IMR-90 (cell line): Measurements from ENCODE around the gene NOD1. TPM values are rescaled to one million over a fixed set of nuclear protein-coding genes. Genes with fewer than 3 reads are reported as not detected.

Source experiments
- ATAC-seq: fragments of 200-7000 bp; cut with Tn5 transposase; 2 replicates; pipeline ENCODE4 v1.9.1; 2020; ENCODE audit warnings: low read depth, mild to moderate bottlenecking, moderate library complexity
- BruUV-seq: library from RNA; stranded (reverse); fragments of 400-500 nt; replicated peaks from 2 replicates; lab custom pipeline; 2021; lab: Mats Ljungman, UMichigan
- CTCF ChIA-PET: fragments of 300-600 bp; formaldehyde crosslinking; extraction: SDS; loops from one replicate; lab custom pipeline; 2021; ENCODE audit warnings: antibody characterized with exemption; lab: Yijun Ruan, JAX
- POLR2A ChIA-PET: fragments of 300-600 bp; sonication (Branson Sonifier 250); formaldehyde crosslinking; loops from one replicate; lab custom pipeline; 2022; ENCODE audit warnings: antibody characterized with exemption; ENCODE audit not compliant: unreplicated experiment; lab: Charles Lee
- DNase-seq: peaks from one replicate; pipeline ENCODE4 v3.0.0; 2013
- H2AFZ ChIP-seq: replicated peaks from 2 replicates; pipeline ENCODE3; 2013; ENCODE audit warnings: low read length, mild to moderate bottlenecking; ENCODE audit not compliant: poor library complexity
- H2AK5ac ChIP-seq: 2 replicates; pipeline ENCODE4 v1.6.1; 2013; ENCODE audit warnings: low read depth, low read length, inconsistent platforms
- H2AK9ac ChIP-seq: replicated peaks from 2 replicates; pipeline ENCODE3; 2013; ENCODE audit warnings: mild to moderate bottlenecking, low read depth, low read length, moderate library complexity; ENCODE audit not compliant: poor library complexity
- H2BK120ac ChIP-seq: 2 replicates; pipeline ENCODE4 v1.6.1; 2013; ENCODE audit warnings: low read depth, low read length, inconsistent platforms
- H2BK15ac ChIP-seq: 3 replicates; pipeline ENCODE4 v1.6.1; 2013; ENCODE audit warnings: low read depth, low read length, inconsistent platforms
- H2BK20ac ChIP-seq: 2 replicates; pipeline ENCODE4 v1.6.1; 2013; ENCODE audit warnings: low read depth, mild to moderate bottlenecking, inconsistent platforms, low read length, moderate library complexity
- H2BK5ac ChIP-seq: 2 replicates; pipeline ENCODE4 v1.6.1; 2013; ENCODE audit warnings: mild to moderate bottlenecking, low read depth, low read length, inconsistent platforms; ENCODE audit not compliant: poor library complexity, severe bottlenecking
- H3K14ac ChIP-seq: replicated peaks from 2 replicates; pipeline ENCODE4 v1.6.1; 2013; ENCODE audit warnings: low read depth, low read length, inconsistent platforms
- H3K18ac ChIP-seq: 2 replicates; pipeline ENCODE4 v1.6.1; 2013; ENCODE audit warnings: low read depth, low read length, control low read depth
- H3K23ac ChIP-seq: 2 replicates; pipeline ENCODE4 v1.6.1; 2013; ENCODE audit warnings: low read depth, low read length, inconsistent platforms
- H3K27ac ChIP-seq: 2 replicates; pipeline ENCODE4 v1.5.1; 2013; ENCODE audit warnings: mild to moderate bottlenecking, control low read depth, low read length; ENCODE audit not compliant: insufficient read depth
- H3K27me3 ChIP-seq: 2 replicates; pipeline ENCODE4 v1.6.1; 2013; ENCODE audit warnings: low read length; ENCODE audit not compliant: control insufficient read depth, insufficient read depth
- H3K36me3 ChIP-seq: 2 replicates; pipeline ENCODE4 v1.6.1; 2013; ENCODE audit warnings: low read length, mixed read lengths; ENCODE audit not compliant: control insufficient read depth, insufficient read depth
- H3K4ac ChIP-seq: 2 replicates; pipeline ENCODE4 v1.6.1; 2013; ENCODE audit warnings: low read depth, low read length, inconsistent platforms
- H3K4me1 ChIP-seq: 2 replicates; pipeline ENCODE4 v1.6.1; 2013; ENCODE audit warnings: low read length, mixed read lengths; ENCODE audit not compliant: control insufficient read depth, insufficient read depth
- H3K4me2 ChIP-seq: 2 replicates; pipeline ENCODE4 v1.6.1; 2013; ENCODE audit warnings: low read depth, mild to moderate bottlenecking, control low read depth, low read length, moderate library complexity
- H3K4me3 ChIP-seq: 2 replicates; pipeline ENCODE4 v1.5.1; 2013; ENCODE audit warnings: low read depth, mild to moderate bottlenecking, control low read depth, low read length, moderate library complexity; ENCODE audit not compliant: insufficient read depth
- H3K56ac ChIP-seq: 2 replicates; pipeline ENCODE4 v1.6.1; 2013; ENCODE audit warnings: low read length, inconsistent platforms; ENCODE audit not compliant: insufficient read depth; ENCODE audit errors: extremely low read depth
- H3K79me1 ChIP-seq, 2 experiments: 2 replicates each; pipeline ENCODE4 v1.6.1; 2013; ENCODE audit warnings: low read length in 2 of 2, inconsistent platforms in 1 of 2, low read depth in 1 of 2
- H3K9ac ChIP-seq: 2 replicates; pipeline ENCODE4 v1.6.1; 2013; ENCODE audit warnings: low read depth, low read length, control low read depth
- H3K9me1 ChIP-seq: 2 replicates; pipeline ENCODE4 v1.6.1; 2013; ENCODE audit warnings: low read length, inconsistent platforms; ENCODE audit not compliant: insufficient read depth
- H3K9me3 ChIP-seq: 2 replicates; pipeline ENCODE4 v1.6.1; 2013; ENCODE audit warnings: low read length; ENCODE audit not compliant: control insufficient read depth, insufficient read depth
- H4K20me1 ChIP-seq: 2 replicates; pipeline ENCODE4 v1.6.1; 2013; ENCODE audit warnings: low read length, inconsistent platforms; ENCODE audit not compliant: insufficient read depth
- H4K5ac ChIP-seq: 2 replicates; pipeline ENCODE4 v1.6.1; 2013; ENCODE audit warnings: mild to moderate bottlenecking, low read depth, low read length, control low read depth
- H4K8ac ChIP-seq, 2 experiments: 2 replicates each; pipeline ENCODE4 v1.6.1; 2013; ENCODE audit warnings: low read depth in 2 of 2, low read length in 2 of 2, control low read depth in 1 of 2, inconsistent platforms in 1 of 2
- H4K91ac ChIP-seq: 2 replicates; pipeline ENCODE4 v1.6.1; 2013; ENCODE audit warnings: low read depth, low read length, inconsistent platforms; ENCODE audit not compliant: insufficient read depth
- BHLHE40 ChIP-seq: fragments of 150-350 bp; IDR thresholded peaks from 2 replicates; pipeline ENCODE4 v1.6.1; 2016; ENCODE audit warnings: mild to moderate bottlenecking, low read depth, low read length
- CEBPB ChIP-seq: IDR thresholded peaks from 2 replicates; pipeline ENCODE4 v1.6.1; 2012; ENCODE audit warnings: low read depth, low read length, improper control_type of control experiment
- FOS ChIP-seq: fragments of 150-350 bp; IDR thresholded peaks from 2 replicates; pipeline ENCODE4 v1.6.1; 2016; ENCODE audit warnings: low read depth, low read length
- NFE2L2 ChIP-seq: fragments of 150-350 bp; IDR thresholded peaks from 2 replicates; pipeline ENCODE4 v1.6.1; 2016; ENCODE audit warnings: low read depth, mild to moderate bottlenecking, low read length
- POLR2A ChIP-seq: IDR thresholded peaks from 2 replicates; pipeline ENCODE4 v1.6.1; 2012; ENCODE audit warnings: mild to moderate bottlenecking, low read depth, low read length
- RFX5 ChIP-seq: IDR thresholded peaks from 2 replicates; pipeline ENCODE4 v1.8.0; 2012; ENCODE audit warnings: low read depth, mild to moderate bottlenecking, low read length, moderate library complexity
- USF2 ChIP-seq: fragments of 150-350 bp; IDR thresholded peaks from 2 replicates; pipeline ENCODE4 v1.6.1; 2017; ENCODE audit warnings: mild to moderate bottlenecking, antibody characterized with exemption, low read length, low read depth
- WGBS, 2 experiments: methylation state at CpG; one replicate each; pipeline versions ENCODE4 v1.1.5 to v1.1.7; 2013; ENCODE audit warnings: missing lambda C conversion rate in 2 of 2; ENCODE audit not compliant: insufficient read length in 1 of 2; ENCODE audit errors: extremely low coverage in 2 of 2; 5-methylcytosine and 5-hydroxymethylcytosine counted together
- dilution Hi-C: fragments of 300-500 bp; cut with HindIII; formaldehyde crosslinking; loops from one replicate; pipeline ENCODE4 v1.14.3; 2018; ENCODE audit warnings: low sequenced_read_pairs; ENCODE audit not compliant: unreplicated experiment
- in situ Hi-C: fragments of 300-500 bp; cut with MboI; formaldehyde crosslinking; loops from 3 replicates; pipeline ENCODE4 v1.14.3; 2019; ENCODE audit warnings: low sequenced_read_pairs, inconsistent platforms, mixed read lengths
- intact Hi-C: fragments of 100-400 bp; cut with micrococcal nuclease; formaldehyde crosslinking; loops from 2 replicates; pipeline ENCODE4 v1.10.0; 2022
- polyA plus RNA-seq, 3 experiments: library from polyadenylated mRNA; depleted of rRNA; stranded (reverse); fragments of >200 nt; gene quantifications; 2 replicates each; pipeline ENCODE4 v1.2.3, GENCODE V29; 2012; ENCODE audit warnings: low replicate concordance in 1 of 3
- total RNA-seq: library from RNA; depleted of rRNA; stranded (reverse); fragments of >200 nt; gene quantifications from 2 replicates; pipeline ENCODE4 v1.2.3, GENCODE V29; 2012

The NOD1 gene
- total and polyA plus RNA-seq, 2 of the 4 experiments (the other 2 are of a cell fraction): 1.8 to 3.0 TPM

- TF ChIP-seq CEBPB: no peak
Observed at GRCh38 chr7:30472081-30472783, 6.4 kb downstream of the NOD1 start (continued).

- H3K27ac ChIP-seq: peak overlapping the region; percentile 55; the same call in 1 of the 2 replicates
- H3K23ac ChIP-seq: no peak overlapping the region
- no peaks in the 10 kb centered on the region for H3K36me3 ChIP-seq
- H3K9me3 ChIP-seq: no peaks in the 10 kb centered on the region
- WGBS, 2 experiments: no CpG with 5 or more reads among the region's 2 CpGs
- DNase-seq: no peak
- peak overlapping the region; percentile 48 for H4K91ac ChIP-seq
- H3K27me3 ChIP-seq: no peaks in the 10 kb centered on the region
- no peak for ATAC-seq
- POLR2A ChIA-PET: interaction anchor here (0.6 kb wide), 1 partner anchor 56 kb away, joined by 3 read pairs; no protein-coding TSS in a partner anchor
- H2BK15ac ChIP-seq: peak overlapping the region; percentile 60; the same call in 1 of the 3 replicates
- no peak overlapping the region for H3K4me3 ChIP-seq
- CTCF ChIA-PET: interaction anchor here (0.5 to 0.8 kb wide), 2 partner anchors 58 to 125 kb away, joined by 3 to 4 read pairs; no protein-coding TSS in a partner anchor
- no peak overlapping the region for H3K9ac ChIP-seq
- H3K4me2 ChIP-seq: peak overlapping the region; percentile 59
- H2BK20ac ChIP-seq: peak overlapping the region; percentile 33
- H3K18ac ChIP-seq: peak overlapping the region; percentile 22
- no peak for TF ChIP-seq RFX5
- no peak for TF ChIP-seq BHLHE40
- no peak for TF ChIP-seq CEBPB
- no peak for TF ChIP-seq NFE2L2
- TF ChIP-seq POLR2A: no peak
- no peak for TF ChIP-seq USF2
- no peak for TF ChIP-seq FOS
- peaks cover 33% of the 10 kb centered on the region for H3K4me1 ChIP-seq
- H2AK9ac ChIP-seq: peak overlapping the region; percentile 87
- H2AFZ ChIP-seq: peak overlapping the region; percentile 23
- H3K9me1 ChIP-seq: peaks cover 23% of the 10 kb centered on the region
- H2BK5ac ChIP-seq: peak overlapping the region; percentile 22
- H3K4ac ChIP-seq: peak overlapping the region; percentile 65; the same call in 1 of the 2 replicates
- dilution Hi-C loops: no loop called here
- peak overlapping the region; percentile 75 for H2AK5ac ChIP-seq
- H3K56ac ChIP-seq: no peak overlapping the region
- in situ Hi-C loops: no loop called here
- peaks cover 8 to 68% of the 10 kb centered on the region in 2 experiments for H3K79me1 ChIP-seq
- BruUV-seq: no TSS peak
- intact Hi-C loops: no loop called here
- peak overlapping the region; percentile 34; the same call in 1 of the 2 replicates for H3K14ac ChIP-seq
- H4K8ac ChIP-seq: peak overlapping the region in 1 of 2 experiments; percentile 23; a peak in 1 of 4 replicates
- H4K20me1 ChIP-seq: peaks cover 9% of the 10 kb centered on the region
- peak overlapping the region; percentile 46 for H2BK120ac ChIP-seq
- H4K5ac ChIP-seq: no peak overlapping the region
Observed at GRCh38 chr7:30471205-30471604, 7.4 kb downstream of the NOD1 start.
